Measurements from ENCODE around the gene GUCY1B1. TPM values are rescaled to one million over a fixed set of nuclear protein-coding genes. Genes with fewer than 3 reads are reported as not detected.
"Not testable (repeated sequence)": the region's sequence is repeated elsewhere in the genome, so short reads cannot be mapped to it uniquely, and the experiment has no call there.

The GUCY1B1 gene
- total RNA-seq, 2 donors from 2014 or later, result 0.11 TPM; not detected in 1

DNA sequence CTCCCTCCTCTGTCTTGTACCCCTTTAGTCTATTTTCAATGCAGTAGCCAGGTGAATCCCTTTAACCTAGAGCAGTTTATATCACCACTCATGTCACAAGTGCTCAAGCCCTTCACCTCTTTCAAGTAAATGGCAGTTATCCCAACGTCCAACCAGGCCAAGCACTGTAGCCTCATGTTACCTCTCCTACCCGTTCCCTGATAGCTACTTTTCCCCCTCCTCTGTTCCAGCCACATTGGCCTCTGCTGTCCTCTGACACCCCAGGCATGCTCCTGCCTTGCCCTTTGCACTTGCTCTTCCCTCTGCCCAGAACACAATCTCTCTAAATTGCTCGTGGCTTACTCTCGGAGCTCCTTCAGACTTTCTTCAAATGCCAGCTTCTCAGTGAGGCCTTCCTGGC lies 15.2 kb downstream of the GUCY1B1 start:
- no peaks in the 10 kb centered on the region for H3K4me1 Mint-ChIP-seq
- ATAC-seq (replicated peaks), result no peak
- H3K27me3 Mint-ChIP-seq, result peaks cover 2% of the 10 kb centered on the region
- H3K9me3 Mint-ChIP-seq, result no peaks in the 10 kb centered on the region
- no peak overlapping the region for H3K27ac Mint-ChIP-seq
- H3K36me3 Mint-ChIP-seq (ENCODE audit: low read depth), result no peaks in the 10 kb centered on the region
- no peak overlapping the region for H3K4me3 Mint-ChIP-seq

DNA sequence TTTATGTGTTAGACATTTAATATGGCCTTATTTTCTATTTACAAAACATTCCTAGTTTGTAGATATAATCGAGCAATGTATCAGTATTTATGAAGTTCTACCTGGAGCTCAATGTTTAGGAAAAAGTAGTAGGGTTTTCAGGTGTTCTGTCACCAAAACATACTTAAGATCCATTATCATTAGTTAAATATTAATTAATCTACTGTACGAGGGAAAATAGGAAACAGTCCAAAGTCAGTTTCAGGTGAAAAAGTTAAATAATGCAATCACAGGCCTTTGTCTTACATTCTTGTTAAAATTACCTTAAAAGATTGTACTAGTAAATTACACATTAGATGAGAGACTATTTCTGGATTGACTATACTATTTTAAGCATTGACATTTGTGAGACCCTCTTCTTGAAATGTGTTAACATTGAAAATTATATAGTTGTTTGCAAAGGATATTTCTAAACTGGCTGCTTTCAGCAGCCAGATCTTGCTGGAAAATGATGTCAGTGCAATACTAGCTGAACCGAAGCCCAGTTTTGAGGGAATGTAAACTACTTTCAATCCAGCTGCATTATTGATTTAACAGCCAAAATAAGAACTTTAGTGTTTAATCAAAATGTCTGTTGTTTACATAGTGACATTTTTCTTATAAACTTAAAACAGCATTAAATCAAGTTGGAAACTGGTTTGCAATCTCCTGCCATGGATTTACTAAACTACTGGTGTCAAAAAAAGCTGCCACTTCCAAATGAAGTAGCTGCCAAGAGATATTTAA lies 19.3 kb downstream of the GUCY1B1 start:
- H3K27ac Mint-ChIP-seq, result no peak overlapping the region
- H3K4me1 Mint-ChIP-seq, result no peaks in the 10 kb centered on the region
- H3K27me3 Mint-ChIP-seq, result peaks cover 12% of the 10 kb centered on the region
- H3K36me3 Mint-ChIP-seq (ENCODE audit: low read depth), result no peaks in the 10 kb centered on the region
- no peak overlapping the region for H3K4me3 Mint-ChIP-seq
- ATAC-seq (replicated peaks), result no peak
- H3K9me3 Mint-ChIP-seq, result no peaks in the 10 kb centered on the region

DNA sequence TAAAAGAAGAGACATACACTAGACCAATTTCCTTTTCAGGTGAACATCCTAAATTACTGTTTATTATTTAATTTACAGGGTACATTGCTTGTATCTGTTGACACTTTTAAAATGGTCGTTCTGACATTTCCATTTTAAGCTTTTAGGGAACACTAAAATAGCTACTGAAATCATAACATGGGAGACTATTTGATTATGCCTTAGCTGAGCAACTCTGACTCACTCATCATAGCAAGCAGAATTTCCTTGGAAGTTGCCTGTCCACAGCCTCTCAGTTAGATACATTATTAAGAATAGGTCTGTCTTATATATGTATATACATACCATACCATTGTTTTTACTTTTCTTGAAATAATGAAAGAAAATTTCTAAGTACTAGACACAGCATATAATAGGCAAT lies 22.0 kb downstream of the GUCY1B1 start:
- no peak overlapping the region for H3K4me3 Mint-ChIP-seq
- H3K27me3 Mint-ChIP-seq, result peaks cover 12% of the 10 kb centered on the region
- H3K27ac Mint-ChIP-seq, result no peak overlapping the region
- no peaks in the 10 kb centered on the region for H3K36me3 Mint-ChIP-seq (ENCODE audit: low read depth)
- no peaks in the 10 kb centered on the region for H3K4me1 Mint-ChIP-seq
- no peaks in the 10 kb centered on the region for H3K9me3 Mint-ChIP-seq
- no peak for ATAC-seq (replicated peaks)

DNA sequence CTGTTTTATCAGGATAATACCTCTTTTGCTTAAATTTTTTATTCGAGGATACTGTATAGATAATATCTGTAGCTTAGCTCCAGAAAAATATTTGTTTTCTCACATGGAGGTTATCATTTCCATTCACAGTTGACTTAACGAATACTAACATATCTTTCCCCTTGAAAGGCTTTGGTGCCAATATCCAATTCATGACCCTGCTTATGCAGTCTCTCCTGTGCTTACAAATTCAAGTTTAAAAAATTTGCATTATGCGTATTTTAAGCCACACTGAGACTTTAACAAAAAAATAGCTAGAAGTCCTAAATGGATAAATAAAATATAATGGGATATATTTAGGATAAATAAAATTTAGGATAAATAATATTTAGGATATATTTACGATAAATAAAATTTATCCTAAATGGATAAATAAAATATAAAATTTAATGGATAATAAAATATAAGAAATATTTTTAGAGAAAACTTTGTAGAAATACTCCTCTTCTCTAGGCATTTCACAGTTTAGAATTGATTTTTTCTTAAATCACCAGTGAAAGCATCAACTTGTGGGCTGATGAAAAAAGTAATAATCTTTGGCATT lies 22.5 kb downstream of the GUCY1B1 start:
- no peak for ATAC-seq (replicated peaks)
- peaks cover 12% of the 10 kb centered on the region for H3K27me3 Mint-ChIP-seq
- H3K9me3 Mint-ChIP-seq, result no peaks in the 10 kb centered on the region
- no peaks in the 10 kb centered on the region for H3K36me3 Mint-ChIP-seq (ENCODE audit: low read depth)
- no peak overlapping the region for H3K27ac Mint-ChIP-seq
- no peak overlapping the region for H3K4me3 Mint-ChIP-seq
- H3K4me1 Mint-ChIP-seq, result no peaks in the 10 kb centered on the region

GRCh38 chr4:155784637-155785036 lies 25.8 kb downstream of the GUCY1B1 start:
- Mint-ChIP-seq H3K4me1 (no peaks in the 10 kb centered on the region), H3K27ac (no peak overlapping the region), H3K9me3 (no peaks in the 10 kb centered on the region), H3K27me3 (peaks cover 17% of the 10 kb centered on the region), H3K4me3 (no peak overlapping the region), H3K36me3 (ENCODE audit: low read depth) (no peaks in the 10 kb centered on the region)
- no peak for ATAC-seq (replicated peaks)

GRCh38 chr4:155785828-155786227 lies 27.0 kb downstream of the GUCY1B1 start:
- Mint-ChIP-seq H3K9me3 (no peaks in the 10 kb centered on the region), H3K27me3 (peaks cover 11% of the 10 kb centered on the region), H3K27ac (no peak overlapping the region), H3K4me1 (no peaks in the 10 kb centered on the region), H3K36me3 (ENCODE audit: low read depth) (no peaks in the 10 kb centered on the region), H3K4me3 (no peak overlapping the region)
- ATAC-seq (replicated peaks), result no peak

GRCh38 chr4:155787113-155787710 lies 28.4 kb downstream of the GUCY1B1 start:
- no peaks in the 10 kb centered on the region for H3K4me1 Mint-ChIP-seq
- no peak overlapping the region for H3K4me3 Mint-ChIP-seq
- H3K27ac Mint-ChIP-seq, result no peak overlapping the region
- H3K27me3 Mint-ChIP-seq, result peaks cover 11% of the 10 kb centered on the region
- no peak for ATAC-seq (replicated peaks)
- H3K9me3 Mint-ChIP-seq, result no peaks in the 10 kb centered on the region
- no peaks in the 10 kb centered on the region for H3K36me3 Mint-ChIP-seq (ENCODE audit: low read depth)

DNA sequence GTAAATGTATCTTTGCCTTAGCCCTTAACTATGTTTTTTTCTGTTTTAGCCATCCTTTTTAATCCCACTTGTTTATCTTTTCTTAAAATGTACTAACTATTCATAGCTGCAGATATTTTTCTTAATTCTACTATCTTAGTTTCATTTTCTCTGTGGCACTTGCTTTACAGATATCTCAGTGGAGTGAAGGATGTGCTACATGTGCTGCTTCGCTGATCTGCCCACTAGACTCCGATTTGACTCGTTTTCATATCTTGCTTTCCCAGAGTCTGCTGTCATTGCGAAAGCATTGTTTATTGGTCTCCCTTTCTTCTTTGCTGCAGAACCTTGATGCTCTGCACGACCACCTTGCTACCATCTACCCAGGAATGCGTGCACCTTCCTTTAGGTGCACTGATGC lies 30.6 kb downstream of the GUCY1B1 start:
- Mint-ChIP-seq H3K36me3 (ENCODE audit: low read depth) (no peaks in the 10 kb centered on the region), H3K9me3 (no peaks in the 10 kb centered on the region), H3K27ac (no peak overlapping the region), H3K4me1 (no peaks in the 10 kb centered on the region), H3K4me3 (no peak overlapping the region), H3K27me3 (peaks cover 6% of the 10 kb centered on the region)
- no peak for ATAC-seq (replicated peaks)

DNA sequence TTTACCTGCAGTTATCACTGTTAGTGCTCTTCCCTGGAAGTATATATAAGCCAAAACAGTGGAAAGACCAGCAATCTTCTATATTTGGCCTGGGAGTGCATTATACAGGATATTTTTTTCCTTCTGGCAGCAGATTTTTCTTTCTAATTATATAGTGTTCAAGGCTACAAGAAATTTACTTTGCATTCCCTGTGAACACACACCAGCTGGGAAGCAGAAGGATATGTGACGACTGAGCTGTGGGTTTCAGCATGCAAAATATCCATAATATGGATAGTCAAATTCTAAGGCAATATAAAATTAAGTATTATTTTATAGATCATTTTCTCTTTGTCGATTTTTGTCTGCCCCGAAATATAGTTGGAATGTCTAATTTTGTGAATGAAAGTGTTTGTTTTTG lies 31.2 kb downstream of the GUCY1B1 start:
- H3K4me1 Mint-ChIP-seq, result no peaks in the 10 kb centered on the region
- H3K27me3 Mint-ChIP-seq, result peaks cover 6% of the 10 kb centered on the region
- no peak overlapping the region for H3K27ac Mint-ChIP-seq
- no peaks in the 10 kb centered on the region for H3K36me3 Mint-ChIP-seq (ENCODE audit: low read depth)
- no peaks in the 10 kb centered on the region for H3K9me3 Mint-ChIP-seq
- no peak for ATAC-seq (replicated peaks)
- no peak overlapping the region for H3K4me3 Mint-ChIP-seq

DNA sequence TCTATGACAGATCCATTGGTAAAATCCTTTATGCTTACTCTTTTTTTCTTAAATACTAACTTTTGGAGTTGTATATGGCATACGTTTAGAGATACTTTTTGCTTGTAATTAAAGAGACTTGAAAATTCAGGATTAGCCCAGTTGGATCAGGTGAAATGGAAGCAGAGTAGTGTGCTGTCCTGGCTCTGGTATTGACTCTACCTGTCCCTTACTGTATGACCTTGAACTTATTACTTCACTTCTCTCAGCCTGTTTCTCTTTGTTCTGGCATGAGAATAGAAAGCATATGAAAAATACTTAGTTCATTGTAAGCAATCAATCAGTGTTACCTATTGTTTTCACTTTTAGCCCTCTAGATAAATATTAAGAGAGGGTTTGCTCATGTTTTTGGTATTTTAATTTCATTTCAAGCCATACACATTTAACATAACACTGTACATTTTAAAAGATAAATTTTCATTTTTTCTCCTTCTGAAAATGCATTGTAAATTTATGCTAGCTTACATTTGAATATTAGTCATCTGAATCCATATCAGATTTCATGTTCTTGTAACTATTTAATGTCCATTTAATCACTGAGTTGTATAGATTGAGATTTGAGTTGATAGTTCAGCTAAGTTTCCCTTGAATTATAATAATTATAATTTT lies 35.9 kb downstream of the GUCY1B1 start:
- Mint-ChIP-seq H3K27me3 (peaks cover 6% of the 10 kb centered on the region), H3K9me3 (no peaks in the 10 kb centered on the region)

DNA sequence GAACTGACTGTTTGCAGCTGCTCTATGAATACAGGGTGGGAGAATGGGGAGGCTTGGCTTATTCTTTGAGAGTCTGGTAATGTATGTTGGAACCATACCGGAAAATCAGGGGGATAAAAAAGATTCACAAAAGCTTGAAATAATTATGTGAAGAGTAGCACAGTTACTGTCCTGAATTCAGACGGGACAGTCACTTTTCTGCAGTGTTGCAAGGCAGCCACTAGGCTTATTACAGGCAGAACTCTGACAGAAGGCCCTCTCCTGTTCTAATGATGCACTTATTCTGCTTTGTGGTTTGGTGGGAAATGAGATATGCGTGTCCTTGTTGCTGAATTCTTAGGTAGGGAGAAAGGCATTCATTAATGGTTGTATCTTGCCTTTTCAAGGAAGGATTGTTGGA lies 37.2 kb downstream of the GUCY1B1 start:
- no peak overlapping the region for H3K27ac Mint-ChIP-seq
- H3K9me3 Mint-ChIP-seq, result no peaks in the 10 kb centered on the region
- no peaks in the 10 kb centered on the region for H3K36me3 Mint-ChIP-seq (ENCODE audit: low read depth)
- no peaks in the 10 kb centered on the region for H3K4me1 Mint-ChIP-seq
- peaks cover 8% of the 10 kb centered on the region for H3K27me3 Mint-ChIP-seq
- H3K4me3 Mint-ChIP-seq, result no peak overlapping the region
- no peak for ATAC-seq (replicated peaks)

More for the DNA sequence above, 35.9 kb downstream of the GUCY1B1 start:
- Mint-ChIP-seq H3K4me3 (no peak overlapping the region), H3K27ac (no peak overlapping the region), H3K4me1 (no peaks in the 10 kb centered on the region), H3K36me3 (ENCODE audit: low read depth) (no peaks in the 10 kb centered on the region)
- ATAC-seq (replicated peaks), result no peak

- H3K27ac Mint-ChIP-seq; H3K36me3 Mint-ChIP-seq (ENCODE audit: low read depth); ATAC-seq (replicated peaks); H3K9me3 Mint-ChIP-seq; H3K4me3 Mint-ChIP-seq; H3K4me1 Mint-ChIP-seq; H3K27me3 Mint-ChIP-seq: not testable (repeated sequence)
Measured at GRCh38 chr4:155797581-155797980, 38.8 kb downstream of the GUCY1B1 start.

- no peaks in the 10 kb centered on the region for H3K9me3 Mint-ChIP-seq
- H3K27ac Mint-ChIP-seq, result no peak overlapping the region
- H3K27me3 Mint-ChIP-seq, result peaks cover 8% of the 10 kb centered on the region
- H3K4me1 Mint-ChIP-seq, result no peaks in the 10 kb centered on the region
- no peak for ATAC-seq (replicated peaks)
- no peak overlapping the region for H3K4me3 Mint-ChIP-seq
- no peaks in the 10 kb centered on the region for H3K36me3 Mint-ChIP-seq (ENCODE audit: low read depth)
Measured at GRCh38 chr4:155799116-155799793, 40.4 kb downstream of the GUCY1B1 start.

GRCh38 chr4:155799794-155800123 lies 40.9 kb downstream of the GUCY1B1 start:
- no peaks in the 10 kb centered on the region for H3K36me3 Mint-ChIP-seq (ENCODE audit: low read depth)
- H3K27ac Mint-ChIP-seq, result no peak overlapping the region
- no peak for ATAC-seq (replicated peaks)
- H3K27me3 Mint-ChIP-seq, result peaks cover 8% of the 10 kb centered on the region
- H3K9me3 Mint-ChIP-seq, result no peaks in the 10 kb centered on the region
- no peaks in the 10 kb centered on the region for H3K4me1 Mint-ChIP-seq
- H3K4me3 Mint-ChIP-seq, result no peak overlapping the region
